Stimulated activated naive B cell treated with anti-CD40 and anti-IgM and Interleukin-4, amounts not matched to agents 10 μg/mL and 1 μg/mL and 100 μg/mL, for 72 hours (primary cell): ENCODE results near the gene TP53AIP1.

ENCODE experiments used
- ATAC-seq, 2 donors: fragments of 150-1000 bp; cut with Tn5 transposase; replicated peaks; 2 replicates each; pipeline ENCODE4 v1.10.0; 2021; ENCODE audit warnings: moderate library complexity in 1 of 2
- DNase-seq: peaks from one replicate; pipeline ENCODE4 v3.0.0; 2021
- H3K27ac Mint-ChIP-seq: one replicate; pipeline ENCODE4 v1.8.0; 2022; ENCODE audit warnings: mild to moderate bottlenecking, mixed read lengths
- H3K27me3 Mint-ChIP-seq, 2 donors: one replicate each; pipeline ENCODE4 v1.8.0; 2022; ENCODE audit warnings: mixed read lengths in 2 of 2
- H3K36me3 Mint-ChIP-seq, 2 donors: one replicate each; pipeline ENCODE4 v1.8.0; 2022; ENCODE audit warnings: mixed read lengths in 2 of 2, mild to moderate bottlenecking in 1 of 2
- H3K4me1 Mint-ChIP-seq, 2 donors: one replicate each; pipeline ENCODE4 v1.8.0; 2022; ENCODE audit warnings: mixed read lengths in 2 of 2, mild to moderate bottlenecking in 1 of 2
- H3K4me3 Mint-ChIP-seq, 2 donors: one replicate each; pipeline ENCODE4 v1.8.0; 2022; ENCODE audit warnings: mild to moderate bottlenecking in 2 of 2, mixed read lengths in 2 of 2, moderate library complexity in 1 of 2
- H3K9me3 Mint-ChIP-seq, 2 donors: one replicate each; pipeline ENCODE4 v1.8.0; 2022; ENCODE audit warnings: mixed read lengths in 2 of 2, mild to moderate bottlenecking in 1 of 2

TP53AIP1 gene

DNA sequence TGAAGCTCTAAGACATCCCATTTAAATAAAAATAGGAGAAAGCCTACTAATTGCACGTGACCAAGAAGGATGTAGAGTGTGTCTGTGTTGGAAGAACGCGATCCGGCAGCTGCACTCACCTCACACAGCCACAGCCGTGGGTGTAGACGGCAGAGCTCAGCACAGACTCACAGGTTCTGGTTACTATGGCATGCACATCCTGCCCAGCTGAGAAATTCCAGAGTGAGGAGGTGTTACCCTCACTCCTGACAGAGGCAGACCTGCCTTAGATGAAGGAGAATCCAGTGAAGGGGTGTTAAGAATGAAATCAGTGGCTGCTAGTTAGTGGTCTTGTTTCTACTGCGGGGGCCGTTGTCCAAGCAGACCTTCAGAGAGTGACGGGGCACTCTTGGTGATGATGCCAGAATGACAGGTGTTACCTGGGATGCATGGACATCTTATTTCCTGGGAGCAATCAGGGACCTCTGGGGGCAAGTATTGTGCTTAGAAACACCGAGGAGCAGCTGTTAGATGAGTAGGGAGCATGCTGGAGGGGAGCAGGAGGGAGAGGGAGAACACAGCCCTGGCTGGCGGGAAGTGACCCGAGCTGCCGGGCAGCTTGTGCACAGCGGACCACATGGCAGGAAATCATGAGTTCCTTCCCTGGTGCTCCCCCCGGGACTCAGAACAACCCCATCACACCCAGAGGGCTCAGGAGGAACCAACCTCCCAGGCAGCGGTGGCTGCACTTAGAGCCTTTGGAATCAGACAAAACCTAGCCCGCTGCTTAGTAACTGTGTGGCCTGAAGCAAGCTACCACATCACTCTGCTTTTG is 39.2 kb downstream of the TP53AIP1 start:
- no peak overlapping the region for H3K4me3 Mint-ChIP-seq
- H3K4me1 Mint-ChIP-seq = peaks cover 17 to 32% of the 10 kb centered on the region in 2 donors
- peaks cover 63% of the 10 kb centered on the region in 2 donors for H3K27me3 Mint-ChIP-seq
- no peaks in the 10 kb centered on the region for H3K9me3 Mint-ChIP-seq
- H3K27ac Mint-ChIP-seq = no peak overlapping the region
- no peaks in the 10 kb centered on the region for H3K36me3 Mint-ChIP-seq
- ATAC-seq (no peak), DNase-seq (no peak)

DNA sequence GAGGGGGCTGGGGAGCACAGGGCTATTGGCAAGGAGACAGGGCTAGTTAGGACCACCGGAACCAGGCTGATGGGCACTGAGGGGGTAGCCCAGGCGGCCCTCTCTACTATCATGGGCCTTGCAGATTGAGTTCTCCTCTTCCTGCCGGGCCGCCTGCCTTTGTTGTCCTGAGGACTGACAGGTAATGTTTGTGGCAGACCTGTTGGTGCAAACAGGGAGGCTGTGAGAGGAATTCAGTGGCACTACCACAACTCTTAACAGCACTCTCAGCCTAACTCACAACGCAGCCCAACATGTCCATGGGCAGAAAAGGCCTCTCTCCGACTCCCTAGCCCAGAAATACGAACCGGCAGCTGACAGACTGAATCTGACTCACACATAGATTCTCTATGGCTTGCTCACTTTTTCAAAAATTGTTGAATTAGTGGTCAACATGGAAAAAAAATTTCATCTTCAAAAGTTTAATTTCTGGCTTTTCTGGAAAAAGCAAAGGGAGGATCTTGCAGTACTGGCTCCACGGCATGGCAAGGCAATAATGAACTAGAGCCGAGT is 40.1 kb downstream of the TP53AIP1 start:
- DNase-seq (no peak), ATAC-seq (no peak)
- Mint-ChIP-seq H3K4me3 (no peak overlapping the region), H3K27me3 (peaks cover 65 to 68% of the 10 kb centered on the region in 2 donors), H3K9me3 (no peaks in the 10 kb centered on the region), H3K4me1 (peaks cover 18 to 34% of the 10 kb centered on the region in 2 donors), H3K36me3 (no peaks in the 10 kb centered on the region), H3K27ac (no peak overlapping the region)

DNA sequence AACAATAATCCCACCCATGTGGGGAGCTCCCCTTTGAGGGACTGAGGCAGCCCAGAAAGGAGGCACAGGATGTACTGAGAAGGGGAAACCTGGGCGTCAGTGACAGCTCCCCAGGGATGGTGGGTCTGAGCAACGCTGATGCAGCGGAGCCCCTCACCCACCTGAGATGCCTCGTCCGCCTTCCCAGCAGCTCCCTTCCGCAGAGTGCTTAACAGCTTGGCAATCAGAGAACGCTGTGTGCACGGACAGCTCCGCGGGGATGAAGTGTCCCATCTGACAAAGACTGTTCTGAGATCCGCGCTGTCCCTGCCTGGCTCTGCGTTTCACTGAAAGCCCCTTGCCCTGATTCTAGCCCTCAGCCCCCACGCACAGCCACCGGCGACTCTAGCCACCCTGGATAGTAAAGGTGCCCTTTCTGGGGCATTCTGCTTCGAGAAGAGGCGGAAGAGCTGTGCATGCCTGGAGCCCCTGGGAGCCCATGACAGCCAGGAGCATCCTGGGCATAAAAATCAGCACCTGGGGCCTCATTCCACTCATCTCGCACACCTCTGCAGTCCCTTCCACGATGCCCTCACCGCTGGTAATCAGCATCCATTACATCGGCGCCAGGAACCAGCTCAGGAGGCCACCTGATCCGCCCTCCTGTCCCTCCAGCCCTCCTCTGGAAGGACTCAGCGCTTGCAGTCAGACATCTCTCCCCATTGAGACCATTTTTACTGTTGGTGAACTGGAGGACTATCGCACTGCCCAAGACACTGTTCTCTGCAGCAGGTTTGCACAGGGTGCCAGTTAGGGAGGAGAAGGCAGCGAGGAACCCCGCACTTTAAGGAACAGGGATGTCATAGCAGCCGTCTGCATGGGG is 40.8 kb downstream of the TP53AIP1 start:
- H3K4me1 Mint-ChIP-seq = peaks cover 18 to 34% of the 10 kb centered on the region in 2 donors
- no peak for ATAC-seq
- DNase-seq = no peak
- no peak overlapping the region for H3K4me3 Mint-ChIP-seq
- H3K36me3 Mint-ChIP-seq = no peaks in the 10 kb centered on the region
- no peaks in the 10 kb centered on the region for H3K9me3 Mint-ChIP-seq
- H3K27ac Mint-ChIP-seq = no peak overlapping the region
- peaks cover 64 to 67% of the 10 kb centered on the region in 2 donors for H3K27me3 Mint-ChIP-seq

DNA sequence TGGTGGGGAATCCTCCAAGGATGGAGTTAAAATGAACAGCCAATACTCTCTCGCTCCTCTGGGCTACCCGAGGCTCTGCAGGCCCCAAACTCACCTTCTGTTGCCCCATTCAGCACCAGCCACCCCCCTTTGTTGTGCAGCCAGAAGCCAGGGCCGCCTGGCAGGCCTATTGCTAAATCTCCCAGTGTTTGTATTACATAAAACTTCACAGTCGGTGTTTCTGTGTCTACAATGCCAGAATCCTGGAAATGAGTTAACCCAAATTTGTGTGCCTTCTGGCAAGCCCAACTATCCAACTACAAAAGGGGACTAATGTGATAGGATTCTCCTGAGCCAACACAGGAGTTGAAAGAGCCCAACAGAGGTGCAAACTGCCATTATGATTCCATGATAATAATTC is 42.2 kb downstream of the TP53AIP1 start:
- ATAC-seq = no peak
- H3K4me3 Mint-ChIP-seq = no peak overlapping the region
- H3K36me3 Mint-ChIP-seq = no peaks in the 10 kb centered on the region
- peaks cover 13 to 27% of the 10 kb centered on the region in 2 donors for H3K4me1 Mint-ChIP-seq
- peaks cover 69 to 73% of the 10 kb centered on the region in 2 donors for H3K27me3 Mint-ChIP-seq
- no peaks in the 10 kb centered on the region for H3K9me3 Mint-ChIP-seq
- no peak for DNase-seq
- H3K27ac Mint-ChIP-seq = no peak overlapping the region

DNA sequence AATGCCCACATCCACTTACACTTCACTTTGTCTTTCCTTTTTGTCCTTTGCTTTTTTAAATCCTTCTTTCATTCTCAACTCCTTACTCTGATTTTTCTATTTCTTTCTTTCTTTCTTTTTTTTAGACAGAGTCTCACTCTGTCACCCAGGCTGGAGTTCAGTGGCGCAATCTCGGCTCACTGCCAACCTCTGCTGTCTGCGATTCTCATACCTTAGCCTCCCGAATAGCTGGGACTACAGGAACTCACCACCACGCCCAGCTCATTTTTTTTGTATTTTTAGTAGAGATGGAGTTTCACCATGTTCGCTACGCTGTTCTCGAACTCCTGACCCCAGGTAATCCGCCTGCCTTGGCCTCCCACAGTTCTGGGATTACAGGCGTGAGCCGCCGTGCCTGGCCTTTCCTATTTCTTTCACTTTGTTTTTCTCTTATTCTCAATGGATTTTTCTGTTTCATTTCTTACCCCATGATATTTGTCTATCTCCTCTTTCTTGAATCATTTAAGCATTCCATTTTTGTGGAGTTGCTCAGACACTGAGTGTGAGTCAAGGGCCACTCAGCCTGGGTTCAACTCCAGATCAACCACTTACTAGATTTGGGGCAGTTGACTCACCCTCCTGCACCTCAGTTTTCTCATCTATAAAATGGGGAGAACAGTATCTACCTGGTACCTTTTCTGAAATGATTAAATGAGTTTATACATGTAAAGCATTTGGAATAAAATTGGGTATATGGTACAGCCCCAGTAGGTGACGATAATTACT is 43.9 kb downstream of the TP53AIP1 start:
- Mint-ChIP-seq H3K27me3 (peaks cover 68 to 77% of the 10 kb centered on the region in 2 donors), H3K36me3 (no peaks in the 10 kb centered on the region), H3K4me3 (no peak overlapping the region), H3K9me3 (no peaks in the 10 kb centered on the region), H3K4me1 (peaks cover 8 to 22% of the 10 kb centered on the region in 2 donors), H3K27ac (no peak overlapping the region)
- no peak for ATAC-seq
- no peak for DNase-seq

DNA sequence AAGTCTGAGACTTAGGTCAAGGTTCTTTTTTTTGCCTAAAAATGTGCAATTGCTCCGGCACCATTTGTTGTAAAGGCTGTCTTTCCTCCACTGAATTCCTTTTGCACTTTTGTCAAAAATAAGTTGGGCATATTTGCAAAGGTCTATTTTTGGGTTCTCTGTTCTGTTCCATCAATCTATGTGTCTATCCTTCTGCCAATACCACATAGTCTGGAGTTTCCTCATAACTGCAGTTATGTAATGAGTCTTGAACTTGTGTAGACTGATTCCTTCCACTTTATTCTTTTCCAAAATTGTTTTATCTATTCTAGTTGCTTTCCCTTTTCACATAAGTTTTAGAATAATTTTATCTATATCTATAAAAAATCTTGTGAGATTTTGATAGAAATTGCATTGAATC is 44.8 kb downstream of the TP53AIP1 start:
- ATAC-seq (no peak), DNase-seq (no peak)
- Mint-ChIP-seq H3K9me3 (no peaks in the 10 kb centered on the region), H3K4me3 (no peak overlapping the region), H3K36me3 (no peaks in the 10 kb centered on the region), H3K4me1 (peaks cover 6 to 26% of the 10 kb centered on the region in 2 donors), H3K27me3 (peaks cover 70 to 76% of the 10 kb centered on the region in 2 donors), H3K27ac (no peak overlapping the region)

DNA sequence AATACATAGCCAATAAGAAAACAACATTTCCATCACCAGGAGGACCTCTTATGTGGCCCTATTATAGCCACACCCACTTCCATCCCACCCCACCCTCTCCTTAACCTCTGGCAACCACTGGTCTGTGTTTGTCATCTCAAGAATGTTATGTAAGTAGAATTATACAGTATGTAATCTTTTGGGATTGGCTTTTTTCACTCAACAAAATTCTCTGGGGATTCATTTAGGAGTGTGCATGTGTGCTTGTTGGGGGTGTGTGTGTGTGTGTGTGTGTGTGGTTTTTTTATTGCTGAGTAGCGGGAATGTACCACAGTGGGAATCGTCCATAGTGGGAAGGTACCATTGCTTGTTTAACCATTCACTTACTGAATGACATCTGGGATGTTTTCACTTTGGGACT is 46.3 kb downstream of the TP53AIP1 start:
- peaks cover 75 to 80% of the 10 kb centered on the region in 2 donors for H3K27me3 Mint-ChIP-seq
- H3K4me1 Mint-ChIP-seq = peaks cover 13 to 36% of the 10 kb centered on the region in 2 donors
- DNase-seq = no peak

DNA sequence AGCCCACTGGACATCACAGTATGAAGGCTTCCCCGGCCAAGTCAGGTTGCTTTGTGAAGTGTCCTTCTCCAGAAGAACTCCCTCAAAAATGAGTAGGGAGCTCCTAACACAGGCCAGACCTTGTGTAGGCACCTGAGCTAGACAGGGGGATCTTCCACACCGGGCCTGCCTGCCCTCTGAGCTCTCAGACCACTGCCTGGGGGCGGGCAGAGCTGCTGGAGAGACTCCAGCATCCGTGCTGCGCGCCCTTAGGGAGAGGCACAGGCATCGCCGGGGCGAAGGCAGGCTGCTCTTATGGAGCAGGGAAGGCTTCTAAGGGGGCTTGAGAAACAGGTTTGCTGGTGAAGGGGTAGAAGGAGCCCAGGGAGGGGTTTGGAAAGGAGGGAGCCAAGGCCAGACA is 47.1 kb downstream of the TP53AIP1 start:
- no peak overlapping the region for H3K4me3 Mint-ChIP-seq
- no peak for ATAC-seq
- DNase-seq = no peak
- H3K36me3 Mint-ChIP-seq = no peaks in the 10 kb centered on the region
- peaks cover 78 to 84% of the 10 kb centered on the region in 2 donors for H3K27me3 Mint-ChIP-seq
- H3K4me1 Mint-ChIP-seq = peaks cover 17 to 42% of the 10 kb centered on the region in 2 donors
- no peak overlapping the region for H3K27ac Mint-ChIP-seq
- no peaks in the 10 kb centered on the region for H3K9me3 Mint-ChIP-seq

More for the DNA sequence above, 46.3 kb downstream of the TP53AIP1 start:
- ATAC-seq = no peak
- H3K27ac Mint-ChIP-seq = no peak overlapping the region
- no peak overlapping the region for H3K4me3 Mint-ChIP-seq
- no peaks in the 10 kb centered on the region for H3K9me3 Mint-ChIP-seq
- no peaks in the 10 kb centered on the region for H3K36me3 Mint-ChIP-seq

DNA sequence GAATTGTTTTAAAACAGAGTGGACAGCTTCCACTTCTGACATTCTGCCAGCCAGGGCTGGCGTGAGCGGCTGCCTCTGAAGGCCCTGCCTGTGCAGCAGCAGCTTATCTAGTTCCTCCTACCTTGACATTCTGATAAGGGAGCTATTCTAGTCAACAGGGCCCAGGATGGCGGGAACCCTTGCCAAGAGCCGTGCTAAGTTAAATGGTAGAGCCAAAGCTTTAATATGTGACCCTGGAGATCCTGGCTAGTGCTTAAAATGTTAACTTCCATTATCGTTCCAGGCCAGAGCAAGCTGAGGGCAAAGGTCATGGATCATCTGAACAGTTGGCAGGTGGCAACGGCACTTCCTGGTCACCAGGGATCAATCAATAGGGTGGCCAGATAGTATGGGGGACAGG is 48.0 kb downstream of the TP53AIP1 start:
- no peak overlapping the region for H3K4me3 Mint-ChIP-seq
- H3K27ac Mint-ChIP-seq = no peak overlapping the region
- H3K4me1 Mint-ChIP-seq = peaks cover 19 to 48% of the 10 kb centered on the region in 2 donors
- DNase-seq = no peak
- H3K27me3 Mint-ChIP-seq = peaks cover 76 to 86% of the 10 kb centered on the region in 2 donors
- no peaks in the 10 kb centered on the region for H3K36me3 Mint-ChIP-seq
- no peak for ATAC-seq
- H3K9me3 Mint-ChIP-seq = no peaks in the 10 kb centered on the region

DNA sequence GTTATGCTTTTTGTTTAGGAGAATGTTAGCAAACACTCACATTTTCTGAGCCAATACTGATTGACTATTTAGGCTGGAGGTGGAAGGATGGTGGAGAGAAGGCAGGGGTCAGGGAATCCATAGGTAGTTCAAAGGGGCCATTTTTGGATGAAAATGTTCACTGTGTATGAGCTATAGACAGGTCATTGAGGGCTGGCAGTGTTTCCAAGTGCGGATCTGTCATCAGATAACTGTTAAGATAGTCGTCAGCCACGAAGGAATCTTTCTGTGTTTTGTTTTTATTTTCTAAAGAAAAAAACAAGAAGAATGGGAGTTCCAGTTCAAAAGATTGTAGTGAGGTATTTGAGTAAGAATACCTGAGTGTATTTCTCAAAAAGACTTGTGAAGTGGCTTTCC is 48.4 kb downstream of the TP53AIP1 start:
- Mint-ChIP-seq H3K36me3 (no peaks in the 10 kb centered on the region), H3K27me3 (peaks cover 76 to 90% of the 10 kb centered on the region in 2 donors), H3K4me3 (no peak overlapping the region), H3K4me1 (peaks cover 19 to 48% of the 10 kb centered on the region in 2 donors), H3K9me3 (no peaks in the 10 kb centered on the region), H3K27ac (no peak overlapping the region)
- no peak for ATAC-seq
- DNase-seq = no peak

DNA sequence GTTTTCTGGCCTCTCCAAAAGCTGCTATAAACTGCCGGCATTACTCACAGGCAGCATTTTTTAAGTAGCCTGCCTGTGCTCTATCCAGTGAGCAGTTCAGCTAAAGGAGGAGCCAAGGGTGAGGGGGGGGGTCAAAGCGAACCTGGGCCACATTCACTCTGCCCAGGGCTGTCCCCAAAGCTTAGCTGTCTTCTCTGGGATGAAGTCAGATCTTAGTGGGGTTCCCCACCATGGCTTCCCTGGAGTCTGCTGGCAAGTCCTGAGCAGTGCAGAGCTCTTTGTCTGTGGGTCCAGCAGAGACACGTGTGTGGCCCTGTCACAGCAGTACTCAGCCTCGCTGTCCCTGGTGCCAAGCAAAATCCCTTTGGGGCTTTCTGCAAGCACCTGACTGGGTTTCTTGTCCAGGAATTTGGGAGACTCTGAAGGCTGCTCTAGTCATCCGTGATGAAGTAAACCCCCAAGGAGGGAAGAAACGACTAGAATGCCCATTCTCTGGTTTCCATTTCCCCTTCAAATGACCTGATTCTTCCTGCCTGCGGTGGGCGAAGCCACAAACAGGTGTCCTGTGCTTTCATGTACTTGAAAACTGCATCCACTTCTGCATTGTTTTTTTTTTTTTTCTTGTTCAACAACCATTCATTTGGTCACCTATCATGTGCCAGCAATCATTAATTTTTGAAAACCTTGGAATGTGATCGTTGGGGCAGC is 48.9 kb downstream of the TP53AIP1 start:
- H3K4me1 Mint-ChIP-seq = peaks cover 19 to 44% of the 10 kb centered on the region in 2 donors

DNA sequence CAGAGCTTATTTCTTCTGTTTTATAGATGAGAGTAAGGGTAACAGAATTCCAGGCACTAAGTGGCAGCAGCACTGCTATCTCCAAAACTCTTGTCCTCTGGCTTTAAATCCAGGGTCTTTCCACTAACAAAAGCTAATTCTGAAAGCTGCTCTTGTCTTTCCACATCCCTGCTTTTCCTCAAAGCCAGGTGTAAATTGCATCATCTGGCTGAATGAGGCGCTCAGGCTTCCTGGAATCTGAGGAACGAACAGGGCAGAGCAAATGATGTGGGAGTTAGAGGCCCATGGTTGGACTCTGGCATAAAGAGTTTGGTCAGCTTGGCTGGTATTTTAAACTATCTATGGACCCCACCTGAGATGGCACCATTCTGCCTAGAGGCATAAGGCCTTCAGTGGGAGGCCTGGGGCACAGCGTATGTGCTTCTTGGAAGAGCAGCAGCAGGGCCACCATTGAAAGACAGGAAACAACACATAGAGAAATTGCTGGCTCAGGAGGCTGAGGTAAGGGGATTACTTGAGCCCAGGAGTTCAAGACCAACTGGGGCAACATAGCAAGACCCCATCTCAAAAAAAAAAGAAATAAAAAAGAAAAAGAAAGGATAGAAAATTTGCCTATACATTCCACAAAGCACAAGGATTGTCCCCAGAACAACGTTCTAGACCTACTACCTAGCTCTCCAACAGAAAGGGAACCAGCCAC is 49.7 kb downstream of the TP53AIP1 start:
- peaks cover 73 to 90% of the 10 kb centered on the region in 2 donors for H3K27me3 Mint-ChIP-seq
- peaks cover 17 to 38% of the 10 kb centered on the region in 2 donors for H3K4me1 Mint-ChIP-seq
- no peak overlapping the region for H3K27ac Mint-ChIP-seq
- ATAC-seq (no peak), DNase-seq (no peak)
- H3K36me3 Mint-ChIP-seq = no peaks in the 10 kb centered on the region
- H3K4me3 Mint-ChIP-seq = no peak overlapping the region
- H3K9me3 Mint-ChIP-seq = no peaks in the 10 kb centered on the region

More for the DNA sequence above, 48.9 kb downstream of the TP53AIP1 start:
- no peak for DNase-seq
- peaks cover 73 to 90% of the 10 kb centered on the region in 2 donors for H3K27me3 Mint-ChIP-seq
- H3K4me3 Mint-ChIP-seq = no peak overlapping the region
- H3K36me3 Mint-ChIP-seq = no peaks in the 10 kb centered on the region
- no peak overlapping the region for H3K27ac Mint-ChIP-seq
- peak; percentile 55 to 56 for ATAC-seq
- no peaks in the 10 kb centered on the region for H3K9me3 Mint-ChIP-seq

DNA sequence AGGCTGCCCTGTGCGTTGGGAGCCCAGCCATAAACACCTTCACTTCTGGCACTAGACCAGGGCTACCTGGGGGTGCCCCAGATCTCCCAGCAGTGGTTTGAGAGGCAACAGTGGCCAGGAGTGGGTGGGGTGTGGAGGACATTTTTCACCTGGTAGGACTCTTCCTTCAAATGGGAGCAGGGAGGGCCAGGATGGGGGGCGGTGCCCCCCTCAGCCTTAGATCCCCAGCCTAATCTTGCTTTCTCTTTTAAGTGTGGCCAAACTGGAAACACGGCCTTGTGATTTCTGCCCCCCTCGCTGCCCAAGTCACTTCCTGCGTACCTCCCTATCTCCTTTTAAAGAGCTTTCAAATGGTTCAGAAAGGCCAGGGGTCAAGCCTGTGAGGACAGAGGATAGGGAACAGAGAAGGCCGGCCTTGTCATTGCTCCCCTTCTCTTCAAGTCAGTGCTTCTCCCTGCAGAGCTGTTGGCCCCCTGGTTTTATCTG is 50.7 kb downstream of the TP53AIP1 start:
- Mint-ChIP-seq H3K27me3 (peaks cover 72 to 87% of the 10 kb centered on the region in 2 donors), H3K4me1 (peaks cover 17 to 38% of the 10 kb centered on the region in 2 donors), H3K4me3 (peak overlapping the region; percentile 58 to 71), H3K36me3 (no peaks in the 10 kb centered on the region), H3K9me3 (no peaks in the 10 kb centered on the region), H3K27ac (no peak overlapping the region)
- DNase-seq (no peak), ATAC-seq (no peak)
